ENCODE measurements around the gene SHB. TPM values are rescaled to one million over a fixed set of nuclear protein-coding genes. Genes with fewer than 3 reads are reported as not detected.

Gene SHB
- total RNA-seq, 1 experiment from 2014 or later = 29.6 TPM

DNA sequence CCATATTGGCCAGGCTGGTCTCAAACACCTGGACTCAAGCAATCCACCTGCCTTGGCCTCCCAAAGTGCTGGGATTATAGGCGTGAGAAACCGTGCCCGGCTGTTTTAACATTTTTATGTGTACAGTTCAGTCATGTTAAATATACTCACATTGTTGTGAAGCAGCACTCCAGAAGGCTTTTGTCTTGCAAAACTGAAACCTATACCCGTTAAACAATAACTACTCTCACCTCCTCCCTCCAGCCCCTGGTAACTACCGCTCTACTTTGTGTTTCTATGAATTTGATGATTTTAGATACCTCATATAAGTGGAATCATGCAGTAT is 23.1 kb upstream of the SHB start:
- no peak overlapping the region for H3K27ac Mint-ChIP-seq (ENCODE audit: low read depth, unreplicated experiment)
- ChIA-PET CTCF (interaction anchor here (0.6 to 1.7 kb wide), 3 partner anchors 12 to 172 kb away, joined by 3 to 5 read pairs (median 3); no protein-coding TSS in a partner anchor), POLR2A (interaction anchor here (1.5 kb wide), 1 partner anchor 79 kb away, joined by 3 read pairs; no protein-coding TSS in a partner anchor)
- BruUV-seq (replicated peaks) = no TSS peak
- TF ChIP-seq, protein P1, sequence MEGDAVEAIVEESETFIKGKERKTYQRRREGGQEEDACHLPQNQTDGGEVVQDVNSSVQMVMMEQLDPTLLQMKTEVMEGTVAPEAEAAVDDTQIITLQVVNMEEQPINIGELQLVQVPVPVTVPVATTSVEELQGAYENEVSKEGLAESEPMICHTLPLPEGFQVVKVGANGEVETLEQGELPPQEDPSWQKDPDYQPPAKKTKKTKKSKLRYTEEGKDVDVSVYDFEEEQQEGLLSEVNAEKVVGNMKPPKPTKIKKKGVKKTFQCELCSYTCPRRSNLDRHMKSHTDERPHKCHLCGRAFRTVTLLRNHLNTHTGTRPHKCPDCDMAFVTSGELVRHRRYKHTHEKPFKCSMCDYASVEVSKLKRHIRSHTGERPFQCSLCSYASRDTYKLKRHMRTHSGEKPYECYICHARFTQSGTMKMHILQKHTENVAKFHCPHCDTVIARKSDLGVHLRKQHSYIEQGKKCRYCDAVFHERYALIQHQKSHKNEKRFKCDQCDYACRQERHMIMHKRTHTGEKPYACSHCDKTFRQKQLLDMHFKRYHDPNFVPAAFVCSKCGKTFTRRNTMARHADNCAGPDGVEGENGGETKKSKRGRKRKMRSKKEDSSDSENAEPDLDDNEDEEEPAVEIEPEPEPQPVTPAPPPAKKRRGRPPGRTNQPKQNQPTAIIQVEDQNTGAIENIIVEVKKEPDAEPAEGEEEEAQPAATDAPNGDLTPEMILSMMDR (IDR thresholded peaks at IDR 0.05; ENCODE audit: unreplicated experiment) = no peak
- no peaks in the 10 kb centered on the region for H3K27me3 Mint-ChIP-seq (ENCODE audit: insufficient read depth, unreplicated experiment)
- intact Hi-C loops (cut with micrococcal nuclease) = no loop called here
- H3K4me3 Mint-ChIP-seq (ENCODE audit: unreplicated experiment) = no peak overlapping the region
- no peaks in the 10 kb centered on the region for H3K9me3 Mint-ChIP-seq (ENCODE audit: unreplicated experiment)
- no peak for DNase-seq (ENCODE audit: unreplicated experiment)
- H3K4me1 Mint-ChIP-seq (ENCODE audit: insufficient read depth, unreplicated experiment) = peaks cover 11% of the 10 kb centered on the region
- no peaks in the 10 kb centered on the region for H3K36me3 Mint-ChIP-seq (ENCODE audit: insufficient read depth, unreplicated experiment)

DNA sequence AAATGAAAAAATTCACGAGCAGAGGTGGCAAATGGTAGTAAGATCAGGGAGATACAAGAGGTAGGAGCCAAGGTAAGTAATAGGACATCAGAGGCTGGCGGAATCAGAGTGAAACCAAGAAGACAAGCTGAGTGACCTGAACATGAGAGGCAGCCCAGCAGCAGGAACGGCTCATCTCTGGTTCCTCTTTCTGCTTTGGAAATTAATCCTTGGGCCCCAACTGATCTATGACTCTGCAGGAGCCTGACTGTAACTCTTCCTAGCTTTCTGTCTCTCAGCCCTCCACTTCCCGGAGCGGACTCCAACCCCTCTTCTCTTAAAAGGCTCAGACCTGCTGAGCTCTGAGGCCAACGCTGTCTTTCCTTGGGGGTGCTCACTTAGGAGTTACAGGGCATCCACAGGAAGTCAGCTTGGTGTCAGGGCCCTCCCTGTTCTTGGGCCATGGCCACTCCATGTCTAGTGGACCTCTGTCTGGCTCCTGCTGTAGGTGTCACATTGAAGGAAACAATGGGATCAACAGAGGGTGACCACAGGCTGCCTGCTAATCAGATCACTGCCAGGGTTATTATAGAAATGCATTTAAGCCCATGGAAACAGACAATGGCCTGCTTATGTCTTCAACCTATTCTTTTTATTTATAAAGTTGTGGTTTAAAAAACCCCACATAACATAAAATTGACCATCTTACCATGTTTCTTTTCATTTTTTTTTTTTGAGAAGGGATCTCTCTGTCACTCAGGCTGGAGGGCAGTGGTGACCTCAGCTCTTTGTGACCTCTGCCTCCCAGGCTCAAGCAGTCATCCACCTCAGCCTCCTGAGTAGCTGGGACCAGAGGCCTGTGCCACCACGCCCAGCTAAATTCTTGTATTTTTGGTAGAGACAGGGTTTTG is 22.5 kb upstream of the SHB start:
- POLR2A ChIA-PET = interaction anchor here (0.5 to 1.5 kb wide), 2 partner anchors 13 to 79 kb away, joined by 3 read pairs; no protein-coding TSS in a partner anchor
- no peak overlapping the region for H3K27ac Mint-ChIP-seq (ENCODE audit: low read depth, unreplicated experiment)
- BruUV-seq (replicated peaks) = no TSS peak

DNA sequence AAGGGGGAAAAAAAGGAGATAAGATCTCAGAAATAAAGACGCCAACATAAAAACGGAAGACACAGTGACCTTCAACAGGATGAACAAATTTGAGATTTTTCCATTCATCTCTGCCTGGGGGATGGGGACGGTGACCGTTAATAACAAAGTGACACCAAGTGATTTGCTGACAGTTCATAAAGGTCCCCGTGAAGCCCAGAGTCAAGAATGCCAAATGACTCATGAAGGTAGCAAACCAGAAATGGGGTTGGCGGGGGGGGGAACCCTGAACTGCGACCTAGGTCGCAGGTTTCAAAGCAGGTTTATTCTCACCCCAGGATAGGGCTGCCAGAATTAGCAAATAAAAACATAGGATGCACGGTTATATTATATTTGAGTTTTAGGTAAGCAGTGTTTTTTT is 21.1 kb upstream of the SHB start:
- Mint-ChIP-seq H3K27ac (ENCODE audit: low read depth, unreplicated experiment) (no peak overlapping the region), H3K9me3 (ENCODE audit: unreplicated experiment) (no peaks in the 10 kb centered on the region), H3K4me3 (ENCODE audit: unreplicated experiment) (no peak overlapping the region), H3K36me3 (ENCODE audit: insufficient read depth, unreplicated experiment) (no peaks in the 10 kb centered on the region), H3K4me1 (ENCODE audit: insufficient read depth, unreplicated experiment) (no peaks in the 10 kb centered on the region), H3K27me3 (ENCODE audit: insufficient read depth, unreplicated experiment) (no peaks in the 10 kb centered on the region)
- DNase-seq (ENCODE audit: unreplicated experiment) = no peak
- ChIA-PET CTCF (interaction anchor here (1.1 to 4.3 kb wide), 6 partner anchors 11 to 177 kb away, joined by 3 to 29 read pairs (median 13); no protein-coding TSS in a partner anchor), POLR2A (no interaction called here)
- TF ChIP-seq, protein P1 (IDR thresholded peaks at IDR 0.05; ENCODE audit: unreplicated experiment) = no peak
- BruUV-seq (replicated peaks) = no TSS peak
- intact Hi-C loops (cut with micrococcal nuclease) = no loop called here

More for the DNA sequence above, 22.5 kb upstream of the SHB start:
- no peaks in the 10 kb centered on the region for H3K9me3 Mint-ChIP-seq (ENCODE audit: unreplicated experiment)
- no peak for DNase-seq (ENCODE audit: unreplicated experiment)
- TF ChIP-seq, protein P1 (IDR thresholded peaks at IDR 0.05; ENCODE audit: unreplicated experiment) = no peak
- no peaks in the 10 kb centered on the region for H3K27me3 Mint-ChIP-seq (ENCODE audit: insufficient read depth, unreplicated experiment)
- intact Hi-C loops (cut with micrococcal nuclease) = no loop called here
- H3K4me3 Mint-ChIP-seq (ENCODE audit: unreplicated experiment) = no peak overlapping the region
- H3K36me3 Mint-ChIP-seq (ENCODE audit: insufficient read depth, unreplicated experiment) = no peaks in the 10 kb centered on the region
- CTCF ChIA-PET = interaction anchor here (0.5 to 1.7 kb wide), 7 partner anchors 12 to 374 kb away, joined by 3 to 5 read pairs (median 3); no protein-coding TSS in a partner anchor
- peaks cover 5% of the 10 kb centered on the region for H3K4me1 Mint-ChIP-seq (ENCODE audit: insufficient read depth, unreplicated experiment)

DNA sequence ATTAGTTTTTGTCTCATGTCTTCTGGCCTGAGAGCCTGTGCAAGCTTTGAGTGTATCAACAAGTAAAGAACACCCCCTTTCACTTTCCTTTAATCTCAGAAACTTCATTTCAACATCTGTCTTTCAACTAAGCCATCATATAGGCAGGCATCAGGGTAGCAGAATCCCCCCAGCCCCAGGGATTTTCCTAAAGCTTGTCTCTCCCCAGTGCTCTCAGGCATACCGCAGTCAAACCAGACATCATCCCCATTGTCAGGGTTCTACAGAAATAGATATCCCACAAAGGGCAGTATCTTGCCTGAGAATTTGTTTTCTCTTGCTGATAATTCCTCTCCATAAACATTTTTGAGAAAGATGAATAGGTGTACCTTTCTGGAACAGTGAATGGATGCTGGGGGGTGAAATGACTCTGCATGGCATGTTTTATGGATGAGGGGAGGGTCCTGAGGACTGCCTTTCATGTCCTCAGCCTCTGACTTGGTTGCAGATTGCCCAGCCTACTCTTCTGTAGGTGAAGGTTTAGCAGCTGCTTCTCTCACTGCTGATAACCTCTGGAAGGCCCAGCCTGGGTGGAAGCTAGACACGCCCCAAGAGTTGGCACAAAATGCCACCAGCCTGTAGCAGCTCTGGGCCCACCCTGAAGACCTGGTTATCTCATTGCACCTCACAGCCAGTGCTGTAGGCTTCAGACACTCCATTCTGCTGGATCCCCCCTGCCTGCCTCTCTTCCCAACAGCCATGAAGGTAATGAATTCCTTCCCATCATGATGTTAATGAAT is 20.5 kb upstream of the SHB start:
- ChIA-PET POLR2A (no interaction called here), CTCF (interaction anchor here (0.5 to 4.3 kb wide), 20 partner anchors 9 to 311 kb away, joined by 3 to 46 read pairs (median 8); partner anchors contain the start of gene SHB)
- Mint-ChIP-seq H3K36me3 (ENCODE audit: insufficient read depth, unreplicated experiment) (no peaks in the 10 kb centered on the region), H3K4me1 (ENCODE audit: insufficient read depth, unreplicated experiment) (no peaks in the 10 kb centered on the region), H3K9me3 (ENCODE audit: unreplicated experiment) (no peaks in the 10 kb centered on the region), H3K4me3 (ENCODE audit: unreplicated experiment) (no peak overlapping the region), H3K27me3 (ENCODE audit: insufficient read depth, unreplicated experiment) (no peaks in the 10 kb centered on the region), H3K27ac (ENCODE audit: low read depth, unreplicated experiment) (no peak overlapping the region)
- TF ChIP-seq, protein P1 (IDR thresholded peaks at IDR 0.05; ENCODE audit: unreplicated experiment) = no peak
- no TSS peak for BruUV-seq (replicated peaks)
- DNase-seq (ENCODE audit: unreplicated experiment) = no peak
- intact Hi-C loops (cut with micrococcal nuclease) = loop anchor here (2.0 kb wide), 2 partner anchors 71 to 177 kb away; no protein-coding TSS in a partner anchor
